HepG2 (cell line): ENCODE results near the gene CSMD2. TPM values are rescaled to one million over a fixed set of nuclear protein-coding genes. Genes with fewer than 3 reads are reported as not detected.

Experiments used
- ATAC-seq: fragments of 200-7000 bp; cut with Tn5 transposase; 3 replicates; pipeline ENCODE4 v1.9.1; 2020; ENCODE audit warnings: mild to moderate bottlenecking, moderate library complexity
- BruUV-seq: library from RNA; stranded (reverse); fragments of 400-500 nt; replicated peaks from 2 replicates; lab custom pipeline; 2021; lab: Mats Ljungman, UMichigan
- CTCF ChIA-PET: fragments of 300-600 bp; formaldehyde crosslinking; extraction: SDS; loops from one replicate; lab custom pipeline; 2021; ENCODE audit warnings: low total read pairs, inconsistent platforms, low intra/inter-chr PET ratio; lab: Yijun Ruan, JAX
- POLR2A ChIA-PET: fragments of 350-600 bp; sonication (Branson Sonifier 250); formaldehyde crosslinking; loops from one replicate; lab custom pipeline; 2020; ENCODE audit warnings: antibody characterized with exemption, inconsistent platforms; lab: Yijun Ruan, JAX
- DNase-seq: peaks from one replicate; pipeline ENCODE4 v3.0.0-alpha.2; 2015; ENCODE audit warnings: low spot score
- FAIRE-seq: peaks from 3 replicates; lab custom pipeline; 2011; peaks lifted over from hg19 to GRCh38; lab: Jason Lieb, UNC
- H2AFZ ChIP-seq: one replicate; pipeline ENCODE4 v1.6.1; 2011; ENCODE audit warnings: low read length, inconsistent platforms
- H3K27ac ChIP-seq: fragments of 300-600 bp; 3 replicates; pipeline ENCODE4 v1.8.0; 2011; ENCODE audit warnings: mixed run types, mild to moderate bottlenecking, mixed read lengths, low read length, inconsistent platforms; ENCODE audit not compliant: insufficient read depth; ENCODE audit errors: extremely low read length
- H3K27me3 ChIP-seq, 2 experiments: fragments of 200-600 bp in 1 of 2; 2 replicates in 1 of 2; 3 replicates in 1 of 2; pipeline versions ENCODE4 v1.6.0 to v1.8.0; 2011; ENCODE audit warnings: low read length in 2 of 2, mild to moderate bottlenecking in 2 of 2, moderate library complexity in 2 of 2, inconsistent platforms in 1 of 2; ENCODE audit not compliant: insufficient read depth in 2 of 2, control insufficient read depth in 1 of 2
- H3K36me3 ChIP-seq, 2 experiments: fragments of 200-600 bp in 1 of 2; replicated peaks in 1 of 2; 2 replicates in 1 of 2; 3 replicates in 1 of 2; pipeline versions ENCODE4 v1.5.1 to v1.8.0; 2011; ENCODE audit warnings: low read length in 2 of 2, inconsistent platforms in 1 of 2; ENCODE audit not compliant: insufficient read depth in 2 of 2, control insufficient read depth in 1 of 2
- H3K4me1 ChIP-seq: 2 replicates; pipeline ENCODE4 v1.5.1; 2012; ENCODE audit warnings: low read length, inconsistent platforms; ENCODE audit not compliant: insufficient read depth
- H3K4me2 ChIP-seq: 2 replicates; pipeline ENCODE4 v1.6.0; 2011; ENCODE audit warnings: low read depth, low read length, inconsistent platforms
- H3K4me3 ChIP-seq, 3 experiments: fragments of 200-600 bp in 1 of 3; sonication (generic), shearing (Covaris generic) in 1 of 3; replicated peaks in 1 of 3; 2 replicates each; pipeline ENCODE4 v1.5.1; 2011 to 2016; ENCODE audit warnings: low read length in 3 of 3, inconsistent platforms in 2 of 3, low read depth in 2 of 3, mild to moderate bottlenecking in 2 of 3, control low read depth in 1 of 3, mixed read lengths in 1 of 3; ENCODE audit not compliant: insufficient read depth in 1 of 3
- H3K79me2 ChIP-seq: one replicate; pipeline ENCODE4 v1.6.1; 2011; ENCODE audit warnings: low read length, inconsistent platforms; ENCODE audit not compliant: insufficient read depth
- H3K9ac ChIP-seq: 2 replicates; pipeline ENCODE4 v1.6.0; 2011; ENCODE audit warnings: mild to moderate bottlenecking, low read depth, low read length, inconsistent platforms; ENCODE audit not compliant: insufficient read depth
- H3K9me3 ChIP-seq: 2 replicates; pipeline ENCODE4 v1.5.1; 2012; ENCODE audit warnings: mild to moderate bottlenecking, low read length
- H4K20me1 ChIP-seq: 2 replicates; pipeline ENCODE4 v1.6.0; 2011; ENCODE audit warnings: inconsistent platforms, mild to moderate bottlenecking, low read length, moderate library complexity; ENCODE audit not compliant: insufficient read depth
- GTF2F1 ChIP-seq: fragments of 150-350 bp; IDR thresholded peaks from 2 replicates; pipeline ENCODE4 v1.6.1; 2014; ENCODE audit warnings: low read length
- HDAC2 ChIP-seq: sonication (generic); formaldehyde crosslinking; IDR thresholded peaks from 2 replicates; pipeline ENCODE4 v1.4.0; 2020; ENCODE audit warnings: missing genetic modification reagents
- HMGA1 ChIP-seq: sonication (generic); formaldehyde crosslinking; conservative IDR thresholded peaks from 2 replicates; pipeline ENCODE4 v1.4.0; 2020; ENCODE audit warnings: missing genetic modification reagents
- MBD4 ChIP-seq: IDR thresholded peaks from 2 replicates; pipeline ENCODE4 v1.6.1; 2012; ENCODE audit warnings: low read length, inconsistent platforms, borderline replicate concordance
- PAX8 ChIP-seq: sonication (generic); formaldehyde crosslinking; IDR thresholded peaks from 2 replicates; pipeline ENCODE4 v1.8.0; 2022; ENCODE audit warnings: mild to moderate bottlenecking, missing genetic modification reagents, borderline replicate concordance
- PLRG1 ChIP-seq: fragments of 450-650 bp; conservative IDR thresholded peaks from 2 replicates; pipeline ENCODE4 v1.6.1; 2016
- RFXANK ChIP-seq: IDR thresholded peaks from 2 replicates; pipeline ENCODE4 v1.6.1; 2016
- SYNCRIP ChIP-seq: fragments of 200-400 bp; formaldehyde crosslinking; IDR thresholded peaks from 2 replicates; pipeline ENCODE4 v1.6.1; 2018; ENCODE audit warnings: mild to moderate bottlenecking, low read depth, low read length; ENCODE audit not compliant: insufficient read depth
- TARDBP ChIP-seq: sonication (generic); formaldehyde crosslinking; IDR thresholded peaks from 2 replicates; pipeline ENCODE4 v1.8.0; 2022; ENCODE audit warnings: mild to moderate bottlenecking, missing genetic modification reagents
- ZFP90 ChIP-seq: sonication (generic); formaldehyde crosslinking; IDR thresholded peaks from 2 replicates; pipeline ENCODE4 v1.8.0; 2022; ENCODE audit warnings: missing genetic modification reagents, mild to moderate bottlenecking, inconsistent platforms, borderline replicate concordance
- ZNF30 ChIP-seq: sonication (generic); formaldehyde crosslinking; IDR thresholded peaks from 2 replicates; pipeline ENCODE4 v1.5.0; 2020; ENCODE audit warnings: mild to moderate bottlenecking, missing genetic modification reagents
- ZNF367 ChIP-seq: sonication (generic); formaldehyde crosslinking; IDR thresholded peaks from 2 replicates; pipeline ENCODE4 v1.4.0; 2020; ENCODE audit warnings: missing genetic modification reagents, borderline replicate concordance
- ZNF468 ChIP-seq: sonication (generic); formaldehyde crosslinking; IDR thresholded peaks from 2 replicates; pipeline ENCODE4 v1.8.0; 2022; ENCODE audit warnings: mild to moderate bottlenecking, moderate library complexity, missing genetic modification reagents
- ZNF616 ChIP-seq: sonication (generic); formaldehyde crosslinking; IDR thresholded peaks from 2 replicates; pipeline ENCODE4 v1.5.0; 2020; ENCODE audit warnings: low read depth, mild to moderate bottlenecking, missing genetic modification reagents
- WGBS: methylation state at CpG from one replicate; pipeline ENCODE4 v1.1.6; 2017; ENCODE audit warnings: low lambda C conversion rate; 5-methylcytosine and 5-hydroxymethylcytosine counted together
- in situ Hi-C: cut with HindIII; loops from 2 replicates; pipeline ENCODE4 v1.10.0; 2017; ENCODE audit warnings: low pct_unique_long_range_greater_than_20kb; ENCODE audit not compliant: extremely low pct_ligation_motif_present
- intact Hi-C: fragments of 100-400 bp; cut with micrococcal nuclease; formaldehyde crosslinking; loops from one replicate; pipeline ENCODE4 v1.10.0; 2022; ENCODE audit not compliant: unreplicated experiment
- polyA plus RNA-seq, 8 experiments: library from polyadenylated mRNA; depleted of rRNA in 3 of 8; stranded (reverse) in 7 of 8; unstranded in 1 of 8; fragments of >200 nt; fragmentation: Illumina TruSeq in 4 of 8; extraction: Trizol in 4 of 8; gene quantifications; 2 replicates each; pipeline versions ENCODE4 v1.2.1 to v1.2.3, GENCODE V29; 2011 to 2016; ENCODE audit warnings: low read depth in 4 of 8, missing spikeins in 1 of 8, mixed read lengths in 1 of 8; ENCODE audit not compliant: insufficient read depth in 1 of 8
- total RNA-seq, 5 experiments: library from RNA; depleted of rRNA; stranded (reverse); fragments of >200 nt; fragmentation: Illumina TruSeq; extraction: Trizol; gene quantifications; 2 replicates each; pipeline ENCODE4 v1.2.3, GENCODE V29; 2016; ENCODE audit warnings: low read depth in 1 of 5
- TF ChIP-seq, protein P1 (sequence below): sonication (generic); IDR thresholded peaks from 2 replicates; pipeline ENCODE4 v1.6.1; 2016; ENCODE audit warnings: low read depth, borderline replicate concordance
- TF ChIP-seq, protein P2 (sequence below): sonication (generic); formaldehyde crosslinking; IDR thresholded peaks from 2 replicates; pipeline ENCODE4 v1.4.0; 2020; ENCODE audit warnings: mild to moderate bottlenecking, missing genetic modification reagents
- TF ChIP-seq, protein P3 (sequence below): sonication (generic); formaldehyde crosslinking; IDR thresholded peaks from 2 replicates; pipeline ENCODE4 v1.4.0; 2020; ENCODE audit warnings: missing genetic modification reagents, borderline replicate concordance
- TF ChIP-seq, protein P4 (sequence below): IDR thresholded peaks from 2 replicates; pipeline ENCODE4 v1.6.1; 2016

The CSMD2 gene
- total and polyA plus RNA-seq, 2 of the 13 experiments (the other 11 are each of a cell fraction or from before 2014, with no cell fraction given): not detected

DNA sequence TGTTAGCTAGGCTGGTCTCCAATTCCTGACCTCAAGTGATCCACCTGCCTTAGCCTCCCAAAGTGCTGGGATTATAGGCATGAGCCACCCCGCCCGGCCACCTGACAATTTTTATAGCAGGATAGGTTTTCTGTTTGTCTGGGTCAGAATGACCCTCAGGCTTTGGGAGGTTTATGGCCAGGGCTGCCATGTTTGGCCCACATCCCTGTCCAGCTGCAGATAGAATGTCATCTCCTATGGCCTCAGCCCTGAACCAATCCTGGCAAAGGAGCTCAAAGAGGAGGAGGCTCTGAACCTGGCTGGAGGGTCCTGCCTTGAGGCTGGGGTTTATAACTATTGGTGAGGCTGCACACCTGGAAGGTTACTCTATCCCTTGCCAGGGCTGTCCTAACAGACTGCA, 218.2 kb downstream of the CSMD2 start (continued):
- TF ChIP-seq ZNF367 (CRISPR knock-in tag) (no peak), TARDBP (no peak)
- TF ChIP-seq, all 625 proteins: peak for 0

DNA sequence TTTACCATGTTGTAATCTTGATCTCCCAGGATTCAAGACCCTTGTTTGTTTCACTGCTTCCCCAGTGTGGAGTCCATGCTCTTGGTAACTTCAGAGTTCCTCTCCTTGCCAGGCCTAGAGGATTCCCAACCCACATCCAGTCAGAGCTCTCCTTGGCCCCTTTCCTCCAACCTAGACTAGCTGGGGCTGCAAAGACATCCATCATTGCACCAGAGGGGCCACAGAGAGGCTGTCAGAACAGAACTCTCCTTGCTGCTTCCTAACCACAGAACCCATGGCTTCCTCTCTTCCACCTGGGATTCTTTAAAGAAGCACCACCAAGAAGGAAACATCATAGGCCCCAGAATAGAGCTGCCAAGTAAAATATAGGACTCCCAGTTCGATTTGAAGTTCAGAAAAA, 220.2 kb downstream of the CSMD2 start:
- ATAC-seq (no peak), FAIRE-seq (no peak), DNase-seq (no peak)
- Histone ChIP-seq H3K36me3 (no peaks in the 10 kb centered on the region), H2AFZ (no peak overlapping the region), H3K4me1 (no peaks in the 10 kb centered on the region), H3K9me3 (no peaks in the 10 kb centered on the region), H4K20me1 (no peaks in the 10 kb centered on the region), H3K27ac (no peak overlapping the region), H3K79me2 (no peaks in the 10 kb centered on the region), H3K27me3 (no peaks in the 10 kb centered on the region; a peak in 1 of 5 replicates), H3K4me3 (no peak overlapping the region), H3K4me2 (no peak overlapping the region), H3K9ac (no peak overlapping the region)
- in situ Hi-C loops (no loop called here), intact Hi-C loops (no loop called here)
- 4% methylated on average over 1 of the region's 1 CpG for WGBS
- no TSS peak for BruUV-seq
- TF ChIP-seq PAX8 (CRISPR knock-in tag) (no peak), PLRG1 (no peak), HDAC2 (CRISPR knock-in tag) (no peak), ZNF616 (CRISPR knock-in tag) (no peak), ZFP90 (CRISPR knock-in tag) (no peak), ZNF468 (no peak), SYNCRIP (no peak), ZNF30 (CRISPR knock-in tag) (no peak), GTF2F1 (no peak), RFXANK (CRISPR knock-in tag) (no peak), MBD4 (no peak), HMGA1 (CRISPR knock-in tag) (no peak)
- TF ChIP-seq, protein P1, sequence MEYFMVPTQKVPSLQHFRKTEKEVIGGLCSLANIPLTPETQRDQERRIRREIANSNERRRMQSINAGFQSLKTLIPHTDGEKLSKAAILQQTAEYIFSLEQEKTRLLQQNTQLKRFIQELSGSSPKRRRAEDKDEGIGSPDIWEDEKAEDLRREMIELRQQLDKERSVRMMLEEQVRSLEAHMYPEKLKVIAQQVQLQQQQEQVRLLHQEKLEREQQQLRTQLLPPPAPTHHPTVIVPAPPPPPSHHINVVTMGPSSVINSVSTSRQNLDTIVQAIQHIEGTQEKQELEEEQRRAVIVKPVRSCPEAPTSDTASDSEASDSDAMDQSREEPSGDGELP: no peak
- TF ChIP-seq, protein P2, sequence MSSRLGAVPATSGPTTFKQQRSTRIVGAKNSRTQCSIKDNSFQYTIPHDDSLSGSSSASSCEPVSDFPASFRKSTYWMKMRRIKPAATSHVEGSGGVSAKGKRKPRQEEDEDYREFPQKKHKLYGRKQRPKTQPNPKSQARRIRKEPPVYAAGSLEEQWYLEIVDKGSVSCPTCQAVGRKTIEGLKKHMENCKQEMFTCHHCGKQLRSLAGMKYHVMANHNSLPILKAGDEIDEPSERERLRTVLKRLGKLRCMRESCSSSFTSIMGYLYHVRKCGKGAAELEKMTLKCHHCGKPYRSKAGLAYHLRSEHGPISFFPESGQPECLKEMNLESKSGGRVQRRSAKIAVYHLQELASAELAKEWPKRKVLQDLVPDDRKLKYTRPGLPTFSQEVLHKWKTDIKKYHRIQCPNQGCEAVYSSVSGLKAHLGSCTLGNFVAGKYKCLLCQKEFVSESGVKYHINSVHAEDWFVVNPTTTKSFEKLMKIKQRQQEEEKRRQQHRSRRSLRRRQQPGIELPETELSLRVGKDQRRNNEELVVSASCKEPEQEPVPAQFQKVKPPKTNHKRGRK (CRISPR knock-in tag): no peak
- TF ChIP-seq, protein P3, sequence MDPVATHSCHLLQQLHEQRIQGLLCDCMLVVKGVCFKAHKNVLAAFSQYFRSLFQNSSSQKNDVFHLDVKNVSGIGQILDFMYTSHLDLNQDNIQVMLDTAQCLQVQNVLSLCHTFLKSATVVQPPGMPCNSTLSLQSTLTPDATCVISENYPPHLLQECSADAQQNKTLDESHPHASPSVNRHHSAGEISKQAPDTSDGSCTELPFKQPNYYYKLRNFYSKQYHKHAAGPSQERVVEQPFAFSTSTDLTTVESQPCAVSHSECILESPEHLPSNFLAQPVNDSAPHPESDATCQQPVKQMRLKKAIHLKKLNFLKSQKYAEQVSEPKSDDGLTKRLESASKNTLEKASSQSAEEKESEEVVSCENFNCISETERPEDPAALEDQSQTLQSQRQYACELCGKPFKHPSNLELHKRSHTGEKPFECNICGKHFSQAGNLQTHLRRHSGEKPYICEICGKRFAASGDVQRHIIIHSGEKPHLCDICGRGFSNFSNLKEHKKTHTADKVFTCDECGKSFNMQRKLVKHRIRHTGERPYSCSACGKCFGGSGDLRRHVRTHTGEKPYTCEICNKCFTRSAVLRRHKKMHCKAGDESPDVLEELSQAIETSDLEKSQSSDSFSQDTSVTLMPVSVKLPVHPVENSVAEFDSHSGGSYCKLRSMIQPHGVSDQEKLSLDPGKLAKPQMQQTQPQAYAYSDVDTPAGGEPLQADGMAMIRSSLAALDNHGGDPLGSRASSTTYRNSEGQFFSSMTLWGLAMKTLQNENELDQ (CRISPR knock-in tag): no peak
- TF ChIP-seq, protein P4, sequence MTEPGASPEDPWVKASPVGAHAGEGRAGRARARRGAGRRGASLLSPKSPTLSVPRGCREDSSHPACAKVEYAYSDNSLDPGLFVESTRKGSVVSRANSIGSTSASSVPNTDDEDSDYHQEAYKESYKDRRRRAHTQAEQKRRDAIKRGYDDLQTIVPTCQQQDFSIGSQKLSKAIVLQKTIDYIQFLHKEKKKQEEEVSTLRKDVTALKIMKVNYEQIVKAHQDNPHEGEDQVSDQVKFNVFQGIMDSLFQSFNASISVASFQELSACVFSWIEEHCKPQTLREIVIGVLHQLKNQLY (CRISPR knock-in tag): no peak
- ChIA-PET CTCF (no interaction called here), POLR2A (no interaction called here)
